Hepatocyte (in vitro differentiated cells): Measurements from ENCODE around the gene TSPAN4. TPM values are rescaled to one million over a fixed set of nuclear protein-coding genes. Genes with fewer than 3 reads are reported as not detected.
A peak's percentile ranks its signal among the peaks of the same experiment; 100 is the strongest.

Source experiments
- DNase-seq: peaks from one replicate; pipeline ENCODE4 v3.0.0-alpha.2; 2016; ENCODE audit warnings: low spot score
- H2AFZ ChIP-seq: fragments of 200-600 bp; sonication (generic); 2 replicates; pipeline ENCODE4 v1.6.0; 2016; ENCODE audit warnings: antibody characterized with exemption, mild to moderate bottlenecking
- H3K27ac ChIP-seq: fragments of 200-600 bp; sonication (generic); 2 replicates; pipeline ENCODE4 v1.5.1; 2016; ENCODE audit warnings: mild to moderate bottlenecking
- H3K27me3 ChIP-seq: fragments of 200-600 bp; sonication (generic); 2 replicates; pipeline ENCODE4 v1.6.1; 2016
- H3K36me3 ChIP-seq: fragments of 200-600 bp; sonication (generic); replicated peaks from 2 replicates; pipeline ENCODE4 v1.5.1; 2016; ENCODE audit warnings: low read depth; ENCODE audit not compliant: insufficient read depth
- H3K4me1 ChIP-seq: fragments of 200-600 bp; sonication (generic); 2 replicates; pipeline ENCODE4 v1.5.1; 2016; ENCODE audit warnings: mild to moderate bottlenecking, moderate library complexity; ENCODE audit not compliant: insufficient read depth
- H3K4me2 ChIP-seq: fragments of 200-600 bp; sonication (generic); 2 replicates; pipeline ENCODE4 v1.6.0; 2016
- H3K4me3 ChIP-seq: fragments of 200-600 bp; sonication (generic); 2 replicates; pipeline ENCODE4 v1.5.1; 2016; ENCODE audit warnings: mild to moderate bottlenecking
- H3K79me2 ChIP-seq: fragments of 200-600 bp; sonication (generic); 2 replicates; pipeline ENCODE4 v1.6.0; 2017; ENCODE audit warnings: mild to moderate bottlenecking
- H3K9me2 ChIP-seq: fragments of 200-600 bp; sonication (generic); replicated peaks from 2 replicates; pipeline ENCODE4 v1.6.0; 2017; ENCODE audit warnings: mild to moderate bottlenecking; ENCODE audit not compliant: insufficient read depth
- H3K9me3 ChIP-seq: fragments of 200-600 bp; sonication (generic); 2 replicates; pipeline ENCODE4 v1.5.1; 2016; ENCODE audit warnings: low read depth, mild to moderate bottlenecking
- H4K20me1 ChIP-seq: fragments of 200-600 bp; sonication (generic); 2 replicates; pipeline ENCODE4 v1.6.0; 2016; ENCODE audit warnings: mild to moderate bottlenecking; ENCODE audit not compliant: insufficient read depth, poor library complexity, severe bottlenecking
- EZH2 ChIP-seq: fragments of 200-600 bp; sonication (generic); IDR thresholded peaks from 2 replicates; pipeline ENCODE4 v1.6.1; 2016; ENCODE audit warnings: antibody characterized with exemption, mild to moderate bottlenecking, borderline replicate concordance
- EZH2phosphoT487 ChIP-seq: fragments of 200-600 bp; sonication (generic); IDR thresholded peaks from one replicate; pipeline ENCODE4 v1.6.1; 2018; ENCODE audit warnings: antibody characterized with exemption, mild to moderate bottlenecking, low read depth, moderate library complexity; ENCODE audit not compliant: unreplicated experiment, severe bottlenecking
- WGBS: methylation state at CpG from one replicate; pipeline ENCODE4 v1.1.6; 2016; ENCODE audit warnings: low lambda C conversion rate; ENCODE audit errors: missing lambda C conversion rate; 5-methylcytosine and 5-hydroxymethylcytosine counted together
- polyA plus RNA-seq: library from polyadenylated mRNA; unstranded; fragments of >200 nt; fragmentation: Nextera tagmentation; extraction: Ambion mirVana; gene quantifications from 2 replicates; pipeline ENCODE4 v1.2.1, GENCODE V29; 2016
- total RNA-seq: library from RNA; depleted of rRNA; stranded (reverse); fragments of >200 nt; gene quantifications from 2 replicates; pipeline ENCODE4 v1.2.3, GENCODE V29; 2014
- TF ChIP-seq, protein P1 (sequence below): fragments of 200-600 bp; sonication (generic); IDR thresholded peaks from 2 replicates; pipeline ENCODE4 v1.5.1; 2016; ENCODE audit warnings: antibody characterized with exemption, mild to moderate bottlenecking; ENCODE audit not compliant: poor library complexity

TSPAN4 gene, protein sequence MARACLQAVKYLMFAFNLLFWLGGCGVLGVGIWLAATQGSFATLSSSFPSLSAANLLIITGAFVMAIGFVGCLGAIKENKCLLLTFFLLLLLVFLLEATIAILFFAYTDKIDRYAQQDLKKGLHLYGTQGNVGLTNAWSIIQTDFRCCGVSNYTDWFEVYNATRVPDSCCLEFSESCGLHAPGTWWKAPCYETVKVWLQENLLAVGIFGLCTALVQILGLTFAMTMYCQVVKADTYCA
- total RNA-seq: 62.5 and 82.8 TPM in 2 replicates
- polyA plus RNA-seq: 148 and 177 TPM in 2 replicates

DNA sequence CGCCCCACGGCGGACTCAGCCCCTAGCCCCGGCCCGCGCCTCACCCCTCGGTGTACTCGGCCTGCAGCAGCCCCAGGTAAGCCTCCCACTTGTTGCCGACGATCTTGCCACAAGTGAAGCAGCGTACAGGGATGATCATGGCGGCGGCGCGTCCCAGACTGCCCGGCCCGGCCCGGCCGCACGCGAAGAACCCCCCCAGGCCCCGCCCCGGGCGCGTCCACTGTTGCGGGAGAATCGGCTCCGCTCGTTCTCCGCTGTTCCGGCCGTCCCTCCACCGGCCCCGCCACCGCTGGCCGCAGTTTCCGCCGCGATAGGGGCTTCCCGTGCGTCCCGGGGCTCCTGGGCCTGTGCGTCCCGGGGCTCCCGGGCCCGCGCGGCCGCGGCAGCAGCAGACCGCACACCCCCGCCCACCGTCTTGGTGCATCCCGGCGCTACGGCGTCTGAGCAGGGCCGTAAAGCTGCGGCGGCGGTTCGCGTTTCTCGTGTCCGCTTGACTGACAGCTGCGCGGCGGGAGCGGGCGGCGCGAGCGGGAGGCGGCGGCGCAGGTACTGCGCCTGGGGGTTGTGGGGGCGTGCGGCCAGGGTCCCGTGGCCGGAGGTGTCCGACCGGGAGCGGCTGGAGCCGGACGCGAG, at the start of gene TSPAN4, which contains the start of gene POLR2L:
Gene TSPAN4, plus strand, starts transcription at position 483 of the 633 bp plus-strand sequence. CDS start 7,453 bp downstream, outside the sequence.
Gene POLR2L, minus strand, starts transcription at position 160 of the 633 bp plus-strand sequence. Its CDS starts 21 bp downstream, at position 139.
- Histone ChIP-seq H3K9me3 (no peaks in the 10 kb centered on the region), H3K9me2 (no peaks in the 10 kb centered on the region), H3K4me1 (peaks cover 39% of the 10 kb centered on the region), H3K79me2 (peaks cover 25% of the 10 kb centered on the region), H3K4me2 (peak within 1 kb of the TSS; percentile 94), H2AFZ (peak within 1 kb of the TSS; percentile 75), H4K20me1 (peaks cover 13% of the 10 kb centered on the region), H3K4me3 (peak within 1 kb of the TSS; percentile 86), H3K36me3 (no peaks in the 10 kb centered on the region), H3K27me3 (no peaks in the 10 kb centered on the region), H3K27ac (peak within 1 kb of the TSS; percentile 98)
- under 1% methylated on average over 40 of the region's 87 CpGs for WGBS
- TF ChIP-seq EZH2 (no peak), EZH2phosphoT487 (no peak)
- TF ChIP-seq, protein P1, sequence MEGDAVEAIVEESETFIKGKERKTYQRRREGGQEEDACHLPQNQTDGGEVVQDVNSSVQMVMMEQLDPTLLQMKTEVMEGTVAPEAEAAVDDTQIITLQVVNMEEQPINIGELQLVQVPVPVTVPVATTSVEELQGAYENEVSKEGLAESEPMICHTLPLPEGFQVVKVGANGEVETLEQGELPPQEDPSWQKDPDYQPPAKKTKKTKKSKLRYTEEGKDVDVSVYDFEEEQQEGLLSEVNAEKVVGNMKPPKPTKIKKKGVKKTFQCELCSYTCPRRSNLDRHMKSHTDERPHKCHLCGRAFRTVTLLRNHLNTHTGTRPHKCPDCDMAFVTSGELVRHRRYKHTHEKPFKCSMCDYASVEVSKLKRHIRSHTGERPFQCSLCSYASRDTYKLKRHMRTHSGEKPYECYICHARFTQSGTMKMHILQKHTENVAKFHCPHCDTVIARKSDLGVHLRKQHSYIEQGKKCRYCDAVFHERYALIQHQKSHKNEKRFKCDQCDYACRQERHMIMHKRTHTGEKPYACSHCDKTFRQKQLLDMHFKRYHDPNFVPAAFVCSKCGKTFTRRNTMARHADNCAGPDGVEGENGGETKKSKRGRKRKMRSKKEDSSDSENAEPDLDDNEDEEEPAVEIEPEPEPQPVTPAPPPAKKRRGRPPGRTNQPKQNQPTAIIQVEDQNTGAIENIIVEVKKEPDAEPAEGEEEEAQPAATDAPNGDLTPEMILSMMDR: no peak
- peak; percentile 96 for DNase-seq

DNA sequence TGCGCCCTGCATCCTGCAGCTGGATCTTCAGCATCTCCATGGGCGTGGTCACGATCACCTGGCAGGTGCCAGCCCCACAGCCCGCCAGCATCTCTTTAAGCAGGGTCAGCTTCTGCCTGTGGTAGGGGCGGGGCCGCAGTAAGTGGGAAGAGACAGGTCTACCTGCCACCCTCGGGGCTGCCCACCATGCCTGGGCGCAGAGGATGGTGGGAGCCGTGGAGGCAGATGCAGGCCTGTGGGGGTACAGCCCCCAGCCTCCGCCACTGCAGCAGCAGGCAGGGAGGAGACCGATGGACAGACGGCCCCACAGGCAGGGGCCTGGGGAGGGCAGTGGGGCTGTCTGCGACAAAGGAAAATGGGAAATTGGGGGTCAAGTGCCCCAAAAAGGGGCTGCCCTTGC, 49.8 kb upstream of the TSPAN4 start:
- H3K27me3 ChIP-seq: no peaks in the 10 kb centered on the region
- peaks cover 6% of the 10 kb centered on the region for H3K79me2 ChIP-seq
- no peaks in the 10 kb centered on the region for H3K9me3 ChIP-seq
- no peak overlapping the region for H3K4me2 ChIP-seq
- no peaks in the 10 kb centered on the region for H3K9me2 ChIP-seq
- no peaks in the 10 kb centered on the region for H4K20me1 ChIP-seq
- H3K4me1 ChIP-seq: peaks cover 19% of the 10 kb centered on the region
- no peak overlapping the region for H3K4me3 ChIP-seq
- 97% methylated on average over 12 of the region's 13 CpGs for WGBS
- H3K27ac ChIP-seq: no peak overlapping the region
- no peak for DNase-seq
- TF ChIP-seq EZH2 (no peak), EZH2phosphoT487 (no peak)
- TF ChIP-seq, protein P1: no peak
- H3K36me3 ChIP-seq: no peaks in the 10 kb centered on the region
- H2AFZ ChIP-seq: no peak overlapping the region

DNA sequence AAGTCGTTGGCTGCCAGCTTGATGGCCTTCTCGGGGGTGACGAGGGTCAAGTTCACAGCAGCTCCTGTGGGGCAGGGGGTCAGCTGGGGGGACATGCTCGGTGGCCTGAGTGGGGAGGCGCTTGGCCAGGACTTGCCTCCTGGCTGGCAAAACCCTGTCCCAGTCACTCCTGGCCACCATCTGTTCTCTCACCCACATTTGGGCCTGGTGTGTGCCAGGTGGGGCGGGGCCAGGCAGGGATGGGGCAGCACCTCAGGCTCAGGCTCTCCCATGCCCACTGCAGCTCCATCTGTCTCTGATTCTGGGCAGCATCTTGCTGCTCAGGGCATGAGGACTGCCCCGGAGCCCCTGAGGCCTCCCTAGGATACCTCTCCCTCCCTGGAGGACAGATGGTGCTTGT, 49.1 kb upstream of the TSPAN4 start:
- H3K4me1 ChIP-seq: peaks cover 23% of the 10 kb centered on the region
- no peaks in the 10 kb centered on the region for H3K36me3 ChIP-seq
- WGBS: 96% methylated on average over 6 of the region's 7 CpGs
- no peaks in the 10 kb centered on the region for H3K9me3 ChIP-seq
- no peak overlapping the region for H3K4me3 ChIP-seq
- DNase-seq: no peak
- no peaks in the 10 kb centered on the region for H4K20me1 ChIP-seq
- H3K79me2 ChIP-seq: peaks cover 6% of the 10 kb centered on the region
- H3K27me3 ChIP-seq: no peaks in the 10 kb centered on the region
- H2AFZ ChIP-seq: no peak overlapping the region
- no peak overlapping the region for H3K4me2 ChIP-seq
- no peaks in the 10 kb centered on the region for H3K9me2 ChIP-seq
- H3K27ac ChIP-seq: no peak overlapping the region
- TF ChIP-seq EZH2phosphoT487: no peak

- peaks cover 6% of the 10 kb centered on the region for H3K79me2 ChIP-seq
- H3K27me3 ChIP-seq: no peaks in the 10 kb centered on the region
- TF ChIP-seq EZH2: no peak
- TF ChIP-seq, protein P1: no peak
- no peak for TF ChIP-seq EZH2phosphoT487
- no peak overlapping the region for H3K4me2 ChIP-seq
- no peak overlapping the region for H3K27ac ChIP-seq
- no peaks in the 10 kb centered on the region for H3K36me3 ChIP-seq
- 92% methylated on average over 18 of the region's 31 CpGs for WGBS
- H4K20me1 ChIP-seq: no peaks in the 10 kb centered on the region
- peaks cover 23% of the 10 kb centered on the region for H3K4me1 ChIP-seq
- no peaks in the 10 kb centered on the region for H3K9me3 ChIP-seq
- H3K4me3 ChIP-seq: no peak overlapping the region
- H3K9me2 ChIP-seq: no peaks in the 10 kb centered on the region
- no peak for DNase-seq
- no peak overlapping the region for H2AFZ ChIP-seq
Measured at GRCh38 chr11:794013-794765, 48.5 kb upstream of the TSPAN4 start.
